ENCODE results near the gene ZNF555.
A peak's percentile ranks its signal among the peaks of the same experiment; 100 is the strongest.
"Not testable (repeated sequence)": the region's sequence is repeated elsewhere in the genome, so short reads cannot be mapped to it uniquely, and the experiment has no call there.

The ZNF555 gene

DNA sequence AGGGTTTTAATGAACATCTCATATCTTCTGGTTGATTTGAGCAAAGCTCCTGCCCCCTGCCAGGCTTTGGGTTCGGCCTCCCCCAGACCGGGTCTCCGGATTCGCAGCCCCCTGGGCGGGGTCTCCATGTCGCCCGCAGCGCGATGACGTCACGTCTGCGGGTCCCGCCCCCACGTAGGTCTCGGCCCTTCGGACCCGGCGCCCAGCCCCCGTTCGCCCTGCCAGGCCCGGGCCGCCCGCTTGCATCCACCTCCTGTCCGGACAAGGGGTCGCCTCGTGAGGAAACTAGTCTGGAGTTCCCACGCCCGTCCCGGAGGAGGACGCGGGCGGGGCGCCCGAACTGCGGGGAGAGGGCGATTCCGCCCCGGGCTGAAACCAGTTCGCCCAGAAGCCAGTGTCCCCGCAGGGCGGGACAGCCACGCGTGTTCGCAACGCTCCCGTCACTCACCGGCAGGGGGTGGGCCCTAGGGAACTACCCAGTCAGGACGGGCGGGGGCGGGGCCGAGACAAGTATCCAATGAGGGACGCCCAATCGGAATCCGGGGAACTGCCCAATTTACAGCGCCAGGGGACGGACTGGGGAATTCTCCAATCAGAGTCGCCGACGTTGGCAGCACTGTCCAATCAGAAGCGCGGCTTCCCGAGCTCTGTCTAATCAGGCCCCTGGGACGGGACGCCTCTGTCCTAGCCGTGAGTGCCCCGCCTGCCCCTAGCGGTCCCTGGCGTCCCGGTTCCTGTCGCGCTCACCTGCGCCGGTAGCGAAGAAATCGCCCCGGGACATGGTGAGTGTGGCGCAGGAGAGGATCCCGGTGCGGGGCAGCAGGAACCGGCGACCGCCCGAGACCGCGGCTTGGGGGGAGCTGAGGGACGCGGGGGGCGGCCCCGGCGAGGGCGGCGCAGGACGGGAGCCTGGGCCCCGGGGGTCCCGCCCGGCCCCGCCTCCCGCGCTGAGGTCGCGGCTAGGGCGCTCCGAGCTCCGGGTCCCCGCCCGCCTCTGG, at the start of gene ZNF555:
TSS of gene ZNF555 (plus strand) at position 682 of the 998 bp plus-strand sequence. CDS start at position 780, 98 bp downstream.
- Mint-ChIP-seq H3K27ac (peak within 1 kb of the TSS; percentile 99), H3K4me1 (ENCODE audit: low read depth) (peaks cover 19% of the 10 kb centered on the region), H3K27me3 (no peaks in the 10 kb centered on the region), H3K4me3 (peak within 1 kb of the TSS; percentile 95), H3K36me3 (ENCODE audit: low read depth) (peaks cover 43% of the 10 kb centered on the region), H3K9me3 (peaks cover 17% of the 10 kb centered on the region)
- intact Hi-C loops (cut with micrococcal nuclease) = loop anchor here (10.0 kb wide), 1 partner anchor 94 kb away; no protein-coding TSS in a partner anchor

DNA sequence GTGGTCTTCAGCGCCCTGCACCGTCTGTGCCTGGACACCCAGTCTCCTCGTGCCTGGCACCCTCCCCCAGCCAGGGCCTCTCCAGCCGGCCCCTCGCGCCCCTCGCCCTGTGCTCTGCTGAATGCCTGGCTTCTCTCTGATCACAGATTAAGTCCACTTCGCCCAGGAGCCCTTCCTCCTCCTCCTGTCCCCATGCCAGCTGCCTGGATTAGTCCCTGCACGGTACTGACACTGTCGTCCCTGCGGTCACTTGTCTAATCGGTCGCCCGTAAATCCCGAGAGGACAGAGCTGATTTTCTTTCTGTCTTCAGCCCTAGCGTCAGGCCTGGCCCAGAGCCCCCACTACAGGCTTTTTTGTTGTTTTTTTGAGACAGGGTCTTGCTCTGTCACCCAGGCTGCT, 49.4 kb upstream of the ZNF555 start:
- no peaks in the 10 kb centered on the region for H3K27me3 Mint-ChIP-seq
- peaks cover 74% of the 10 kb centered on the region for H3K36me3 Mint-ChIP-seq (ENCODE audit: low read depth)
- no peaks in the 10 kb centered on the region for H3K9me3 Mint-ChIP-seq
- H3K27ac Mint-ChIP-seq = no peak overlapping the region
- no peak overlapping the region for H3K4me3 Mint-ChIP-seq
- peaks cover 16% of the 10 kb centered on the region for H3K4me1 Mint-ChIP-seq (ENCODE audit: low read depth)
- intact Hi-C loops (cut with micrococcal nuclease) = no loop called here

DNA sequence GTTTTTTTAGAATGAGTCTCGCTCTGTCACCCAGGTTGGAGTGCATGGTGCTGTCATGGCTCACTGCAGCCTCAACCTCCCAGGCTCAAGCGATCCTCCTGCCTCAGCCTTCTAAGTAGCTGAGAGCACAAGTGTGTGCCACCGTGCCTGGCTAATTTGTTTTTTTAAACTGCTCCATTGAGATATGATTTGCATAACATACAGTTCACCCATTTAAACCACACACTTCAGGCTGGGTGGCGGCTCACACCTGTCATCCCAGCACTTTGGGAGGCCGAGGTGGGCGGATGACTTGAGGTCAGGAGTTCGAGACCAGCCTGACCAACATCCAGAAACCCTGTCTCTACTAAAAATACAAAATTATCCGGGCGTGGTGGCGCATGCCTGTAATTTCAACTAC, 48.6 kb upstream of the ZNF555 start:
- H3K27ac Mint-ChIP-seq; intact Hi-C loops (cut with micrococcal nuclease): not testable (repeated sequence)
- H3K36me3 Mint-ChIP-seq (ENCODE audit: low read depth) = peaks cover 81% of the 10 kb centered on the region

DNA sequence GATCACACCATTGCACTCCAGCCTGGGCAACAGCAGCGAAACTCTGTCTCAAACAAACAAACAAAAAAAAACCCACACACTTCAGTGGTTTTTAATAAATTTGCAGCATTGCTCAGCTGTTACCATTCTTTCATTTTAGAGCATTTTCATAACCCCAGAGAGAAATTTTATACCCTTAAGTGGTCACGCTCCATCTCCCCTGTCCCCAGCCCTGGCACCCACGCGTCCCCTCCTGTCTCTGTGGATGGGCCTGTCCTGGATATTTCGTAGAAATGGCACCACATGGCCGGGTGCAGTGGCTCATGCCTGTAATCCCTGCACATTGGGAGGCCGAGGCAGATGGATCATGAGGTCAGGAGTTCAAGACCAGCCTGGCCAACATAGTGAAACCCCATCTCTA, 48.1 kb upstream of the ZNF555 start:
- Mint-ChIP-seq H3K4me3 (no peak overlapping the region), H3K9me3 (no peaks in the 10 kb centered on the region), H3K36me3 (ENCODE audit: low read depth) (peaks cover 86% of the 10 kb centered on the region), H3K27ac (no peak overlapping the region), H3K4me1 (ENCODE audit: low read depth) (peaks cover 11% of the 10 kb centered on the region), H3K27me3 (no peaks in the 10 kb centered on the region)
- intact Hi-C loops (cut with micrococcal nuclease) = no loop called here

More for the DNA sequence above, 48.6 kb upstream of the ZNF555 start:
- H3K4me1 Mint-ChIP-seq (ENCODE audit: low read depth) = peaks cover 11% of the 10 kb centered on the region
- H3K9me3 Mint-ChIP-seq, H3K4me3 Mint-ChIP-seq, H3K27me3 Mint-ChIP-seq: not testable (repeated sequence)

DNA sequence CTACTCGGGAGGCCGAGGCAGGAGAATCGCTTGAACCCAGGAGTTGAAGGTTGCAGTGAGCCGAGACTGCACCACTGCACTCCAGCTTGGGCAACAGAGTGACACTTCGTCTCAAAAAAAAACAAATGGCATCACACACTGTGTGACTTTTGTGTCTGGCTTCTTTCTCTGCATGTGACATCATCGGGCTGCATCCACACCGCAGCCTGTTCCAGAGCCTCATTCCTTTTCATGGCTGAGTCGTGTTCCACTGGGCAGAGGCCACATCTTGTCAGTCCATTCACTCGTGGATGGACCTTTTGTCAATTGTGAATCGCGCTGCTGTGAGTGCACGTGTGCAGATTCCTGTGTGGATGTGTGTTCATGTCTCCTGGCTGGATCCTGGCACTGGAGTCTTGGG, 47.7 kb upstream of the ZNF555 start:
- no peaks in the 10 kb centered on the region for H3K27me3 Mint-ChIP-seq
- no peak overlapping the region for H3K27ac Mint-ChIP-seq
- H3K36me3 Mint-ChIP-seq (ENCODE audit: low read depth) = peaks cover 90% of the 10 kb centered on the region
- intact Hi-C loops (cut with micrococcal nuclease) = no loop called here
- no peak overlapping the region for H3K4me3 Mint-ChIP-seq
- H3K4me1 Mint-ChIP-seq (ENCODE audit: low read depth) = peaks cover 11% of the 10 kb centered on the region
- no peaks in the 10 kb centered on the region for H3K9me3 Mint-ChIP-seq

DNA sequence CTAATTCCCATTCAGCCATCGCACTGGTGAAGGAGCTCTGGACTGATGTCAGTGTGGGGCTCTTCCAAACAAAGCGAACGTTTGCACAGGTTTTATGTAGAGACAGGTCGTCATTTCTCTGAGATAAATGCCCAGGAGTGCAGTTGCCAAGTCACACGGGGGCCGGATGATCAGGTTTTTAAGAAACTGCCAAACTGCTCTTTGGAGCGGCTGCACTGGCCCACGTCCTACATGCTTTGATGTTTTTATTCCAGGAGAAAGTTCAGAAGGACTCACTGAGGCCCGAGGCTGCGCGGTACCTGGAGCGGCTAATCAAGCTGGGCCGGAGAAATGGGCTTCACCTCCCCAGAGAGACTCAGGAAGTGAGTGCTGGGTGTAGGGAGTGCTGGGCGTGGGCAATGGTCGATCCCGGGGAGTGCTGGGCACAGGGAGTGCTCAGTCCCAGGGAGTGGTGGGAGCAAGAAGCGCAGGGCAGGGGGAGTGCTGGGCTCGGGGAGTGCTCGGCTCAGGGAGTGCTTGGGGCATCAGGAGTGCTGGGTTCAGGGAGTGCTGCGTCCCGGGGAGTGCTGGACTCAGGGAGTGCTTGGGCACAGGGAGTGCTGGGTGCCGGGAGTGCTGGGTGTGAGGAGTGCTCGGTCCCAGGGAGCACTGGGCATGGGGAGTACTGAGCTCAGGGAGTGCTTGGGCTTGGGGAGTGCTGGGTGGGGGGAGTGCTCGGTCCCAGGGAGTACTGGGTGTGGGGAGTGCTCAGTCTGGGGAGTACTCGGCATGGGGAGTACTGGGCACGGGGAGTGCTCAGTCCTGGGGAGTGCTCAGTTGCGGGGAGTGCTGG, 45.2 kb upstream of the ZNF555 start:
- peaks cover 4% of the 10 kb centered on the region for H3K4me1 Mint-ChIP-seq (ENCODE audit: low read depth)
- H3K27ac Mint-ChIP-seq = no peak overlapping the region
- peaks cover 95% of the 10 kb centered on the region for H3K36me3 Mint-ChIP-seq (ENCODE audit: low read depth)
- no peak overlapping the region for H3K4me3 Mint-ChIP-seq
- H3K9me3 Mint-ChIP-seq = no peaks in the 10 kb centered on the region
- H3K27me3 Mint-ChIP-seq = no peaks in the 10 kb centered on the region
- intact Hi-C loops (cut with micrococcal nuclease) = no loop called here

DNA sequence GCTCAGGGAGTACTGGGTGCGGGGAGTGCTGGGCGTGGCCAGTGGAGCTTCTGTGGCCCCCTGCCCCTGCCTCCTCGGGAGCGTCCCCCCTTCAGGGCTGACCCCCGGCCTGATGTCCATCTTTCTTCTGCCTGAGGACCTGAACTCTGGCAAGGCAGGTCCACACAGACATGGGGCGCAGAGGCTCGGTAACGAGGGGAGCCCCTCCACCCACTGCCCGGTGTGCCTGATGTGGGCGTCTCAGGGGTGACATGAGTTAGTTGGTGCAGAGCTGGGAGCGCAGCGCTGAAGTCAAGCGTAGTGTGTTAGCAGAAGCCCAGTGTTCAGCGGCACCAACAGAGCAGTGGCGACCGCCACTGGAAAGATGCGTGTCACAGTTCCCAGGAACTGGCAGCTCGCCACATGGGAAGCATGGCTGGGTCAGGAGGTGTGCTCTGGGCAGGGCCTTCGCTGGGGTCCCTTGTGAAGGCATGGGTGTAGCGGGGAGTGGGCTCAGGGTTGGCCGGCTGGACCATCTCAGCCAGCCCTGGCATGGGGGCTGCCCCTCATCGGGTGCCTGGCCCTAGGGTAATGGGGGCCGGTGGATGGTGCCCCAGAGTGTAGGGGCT, 44.5 kb upstream of the ZNF555 start:
- no peak overlapping the region for H3K4me3 Mint-ChIP-seq
- H3K4me1 Mint-ChIP-seq (ENCODE audit: low read depth) = peaks cover 4% of the 10 kb centered on the region
- H3K27me3 Mint-ChIP-seq = no peaks in the 10 kb centered on the region
- intact Hi-C loops (cut with micrococcal nuclease) = no loop called here
- H3K9me3 Mint-ChIP-seq = no peaks in the 10 kb centered on the region
- peaks cover 95% of the 10 kb centered on the region for H3K36me3 Mint-ChIP-seq (ENCODE audit: low read depth)
- H3K27ac Mint-ChIP-seq = no peak overlapping the region

GRCh38 chr19:2797280-2797679, 44.0 kb upstream of the ZNF555 start:
- H3K4me1 Mint-ChIP-seq (ENCODE audit: low read depth) = peaks cover 4% of the 10 kb centered on the region
- no peaks in the 10 kb centered on the region for H3K9me3 Mint-ChIP-seq
- intact Hi-C loops (cut with micrococcal nuclease) = no loop called here
- no peak overlapping the region for H3K4me3 Mint-ChIP-seq
- H3K27me3 Mint-ChIP-seq = no peaks in the 10 kb centered on the region
- H3K36me3 Mint-ChIP-seq (ENCODE audit: low read depth) = peaks cover 96% of the 10 kb centered on the region
- no peak overlapping the region for H3K27ac Mint-ChIP-seq

DNA sequence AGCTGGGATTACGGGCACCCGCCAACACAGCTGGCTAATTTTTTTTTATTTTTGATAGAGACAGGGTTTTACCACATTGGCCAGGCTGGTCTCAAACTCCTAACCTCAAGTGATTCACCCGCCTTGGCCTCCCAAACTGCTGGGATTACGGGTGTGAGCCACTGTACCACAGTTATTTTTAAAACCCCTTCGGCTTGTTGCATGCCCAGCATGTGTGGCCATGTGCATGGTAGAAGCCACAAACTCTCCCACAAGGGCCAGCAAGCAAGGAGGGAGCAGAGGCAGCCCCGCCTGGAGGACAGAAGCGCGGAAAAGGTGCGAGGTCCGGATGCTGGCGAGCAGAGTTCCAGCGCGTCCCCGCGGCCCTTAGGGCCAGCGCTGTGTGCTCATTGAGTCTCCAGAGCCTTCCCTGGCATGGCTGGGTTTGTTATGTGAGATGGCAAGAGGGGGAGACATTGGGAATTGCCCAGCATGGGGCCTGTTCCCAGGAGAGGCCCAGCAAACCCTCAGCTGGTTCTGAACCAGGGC, 43.1 kb upstream of the ZNF555 start:
- Mint-ChIP-seq H3K27me3 (no peaks in the 10 kb centered on the region), H3K4me1 (ENCODE audit: low read depth) (peaks cover 4% of the 10 kb centered on the region), H3K4me3 (no peak overlapping the region), H3K9me3 (no peaks in the 10 kb centered on the region), H3K27ac (no peak overlapping the region), H3K36me3 (ENCODE audit: low read depth) (peaks cover 98% of the 10 kb centered on the region)
- intact Hi-C loops (cut with micrococcal nuclease) = no loop called here

GRCh38 chr19:2798733-2799132, 42.5 kb upstream of the ZNF555 start:
- peaks cover 98% of the 10 kb centered on the region for H3K36me3 Mint-ChIP-seq (ENCODE audit: low read depth)
- H3K27me3 Mint-ChIP-seq = no peaks in the 10 kb centered on the region
- no peak overlapping the region for H3K4me3 Mint-ChIP-seq
- H3K4me1 Mint-ChIP-seq (ENCODE audit: low read depth) = peaks cover 4% of the 10 kb centered on the region
- H3K27ac Mint-ChIP-seq = no peak overlapping the region
- no peaks in the 10 kb centered on the region for H3K9me3 Mint-ChIP-seq
- intact Hi-C loops (cut with micrococcal nuclease) = no loop called here

GRCh38 chr19:2799273-2800020, 41.8 kb upstream of the ZNF555 start:
- Mint-ChIP-seq H3K9me3 (no peaks in the 10 kb centered on the region), H3K4me1 (ENCODE audit: low read depth) (peaks cover 4% of the 10 kb centered on the region), H3K4me3 (no peak overlapping the region), H3K27me3 (no peaks in the 10 kb centered on the region), H3K27ac (no peak overlapping the region), H3K36me3 (ENCODE audit: low read depth) (peaks cover 98% of the 10 kb centered on the region)
- intact Hi-C loops (cut with micrococcal nuclease) = no loop called here

GRCh38 chr19:2800506-2800905, 40.8 kb upstream of the ZNF555 start:
- H3K27me3 Mint-ChIP-seq = no peaks in the 10 kb centered on the region
- H3K9me3 Mint-ChIP-seq = no peaks in the 10 kb centered on the region
- H3K4me1 Mint-ChIP-seq (ENCODE audit: low read depth) = peaks cover 4% of the 10 kb centered on the region
- H3K4me3 Mint-ChIP-seq = no peak overlapping the region
- peaks cover 98% of the 10 kb centered on the region for H3K36me3 Mint-ChIP-seq (ENCODE audit: low read depth)
- no peak overlapping the region for H3K27ac Mint-ChIP-seq
- intact Hi-C loops (cut with micrococcal nuclease) = no loop called here

DNA sequence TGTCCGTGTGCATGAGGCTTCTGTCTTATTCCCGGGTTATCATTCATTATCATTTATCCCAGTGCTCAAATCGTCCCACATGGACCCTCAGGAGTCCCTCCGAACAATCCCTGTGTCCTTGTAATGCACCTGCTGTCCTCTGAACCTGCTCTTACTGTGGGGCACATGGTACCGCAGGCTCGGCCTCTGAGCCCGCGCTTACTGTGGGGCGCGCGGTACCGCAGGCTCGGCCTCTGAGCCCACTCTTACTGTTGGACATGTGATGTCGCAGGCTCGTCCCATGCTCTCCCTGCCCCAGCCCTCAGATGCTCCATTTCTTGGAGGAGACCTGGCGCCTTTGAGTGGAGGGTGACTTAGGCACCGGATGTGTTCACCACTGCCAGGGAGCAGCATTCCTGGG, 38.4 kb upstream of the ZNF555 start:
- Mint-ChIP-seq H3K4me3 (no peak overlapping the region), H3K9me3 (no peaks in the 10 kb centered on the region), H3K36me3 (ENCODE audit: low read depth) (peaks cover 94% of the 10 kb centered on the region), H3K4me1 (ENCODE audit: low read depth) (no peaks in the 10 kb centered on the region), H3K27ac (no peak overlapping the region), H3K27me3 (no peaks in the 10 kb centered on the region)
- intact Hi-C loops (cut with micrococcal nuclease) = no loop called here
